Prostate gland (tissue), 2 donors: ENCODE measurements around the gene DOK6.

Source experiments
- CTCF ChIP-seq, 4 experiments: fragments of 200-600 bp in 2 of 4; fragments of 450-650 bp in 2 of 4; sonication (generic) in 2 of 4; IDR thresholded peaks; 1 replicate in 3 of 4; 2 replicates in 1 of 4; pipeline ENCODE4 v1.5.1; 2016 to 2019; ENCODE audit warnings: antibody characterized with exemption in 4 of 4, mild to moderate bottlenecking in 2 of 4, moderate library complexity in 2 of 4
- POLR2A ChIP-seq: fragments of 450-650 bp; IDR thresholded peaks from one replicate; pipeline ENCODE4 v1.6.1; 2016; ENCODE audit warnings: antibody characterized with exemption, mild to moderate bottlenecking
- POLR2AphosphoS5 ChIP-seq: sonication (generic); formaldehyde crosslinking; IDR thresholded peaks from one replicate; pipeline ENCODE4 v1.6.1; 2017; ENCODE audit warnings: antibody characterized with exemption

- no peak for TF ChIP-seq CTCF (IDR thresholded peaks at IDR 0.05)
- TF ChIP-seq POLR2AphosphoS5: no peak
- no peak for TF ChIP-seq POLR2A
Measured at GRCh38 chr18:69680123-69680522, 279.4 kb downstream of the DOK6 start.
